ENCODE results near the gene JAK2. TPM values are rescaled to one million over a fixed set of nuclear protein-coding genes. Genes with fewer than 3 reads are reported as not detected.

The JAK2 gene
- 6.5 and 7.7 TPM in 2 replicates for polyA plus RNA-seq (2011; rRNA removed)
- 0.78 and 0.82 TPM in 2 replicates for polyA plus RNA-seq (2012; cell fraction: cytosol; rRNA removed)
- polyA plus RNA-seq (2012; cell fraction: nucleus; rRNA removed) = 0.61 and 0.92 TPM in 2 replicates
- 2.6 to 3.1 TPM (median 2.9 TPM) in 3 replicates for polyA plus RNA-seq (2017; fragmentation: RNase III; extraction: RNeasy Plus Mini Kit Qiagen cat#74134 plus additional on column Dnase treatment)
- polyA minus RNA-seq (2011; rRNA and poly(A)+ RNA removed) = 4.7 and 6.0 TPM in 2 replicates

- H3K27ac ChIP-seq = peak within 1 kb of the TSS; percentile 94 to 97
- 2% methylated on average over 37 of the region's 84 CpGs for WGBS (ENCODE audit: missing lambda C conversion rate)
- no peaks in the 10 kb centered on the region for H3K9me3 ChIP-seq
- CTCF ChIA-PET = interaction anchor here (0.7 to 7.0 kb wide), 13 partner anchors 9 to 648 kb away, joined by 3 to 135 read pairs (median 5); partner anchors contain the start of genes PDCD1LG2 and RCL1
- TF ChIP-seq HOXA7 (CRISPR knock-in tag; IDR thresholded peaks at IDR 0.05) (no peak), JUN (IDR thresholded peaks at IDR 0.05) (peak; percentile 22 to 69; a peak in 3 of 5 replicates), PHF8 (IDR thresholded peaks at IDR 0.05; ENCODE audit: borderline replicate concordance, low read depth) (peak; percentile 5), BCL3 (IDR thresholded peaks at IDR 0.05) (peak; percentile 70; the same call in 1 of the 3 replicates), RNF2 (IDR thresholded peaks at IDR 0.05; ENCODE audit: borderline replicate concordance, low read depth) (peak; percentile 50; the same call in 1 of the 2 replicates), PBX3 (IDR thresholded peaks at IDR 0.05) (0 out of 2 replicates have a peak, but pooled peaks have one; percentile 34), RAD21 (conservative IDR thresholded peaks at IDR 0.05 in 1 of 2, IDR thresholded peaks at IDR 0.05 in 1 of 2) (peak; percentile 30 to 49; a peak in 4 of 5 replicates), EHMT2 (IDR thresholded peaks at IDR 0.05; ENCODE audit: low read depth) (no peak), SMC3 (IDR thresholded peaks at IDR 0.05) (peak; percentile 36; the same call in 1 of the 3 replicates), POLR2A (IDR thresholded peaks at IDR 0.05; ENCODE audit: low read length) (peak; percentile 73), NPAS2 (CRISPR knock-in tag; IDR thresholded peaks at IDR 0.05; ENCODE audit: borderline replicate concordance) (no peak), FOSL2 (IDR thresholded peaks at IDR 0.05) (peak; percentile 70), FOSL2 (CRISPR knock-in tag; IDR thresholded peaks at IDR 0.05) (peak; percentile 97)
- TF ChIP-seq, protein P1, sequence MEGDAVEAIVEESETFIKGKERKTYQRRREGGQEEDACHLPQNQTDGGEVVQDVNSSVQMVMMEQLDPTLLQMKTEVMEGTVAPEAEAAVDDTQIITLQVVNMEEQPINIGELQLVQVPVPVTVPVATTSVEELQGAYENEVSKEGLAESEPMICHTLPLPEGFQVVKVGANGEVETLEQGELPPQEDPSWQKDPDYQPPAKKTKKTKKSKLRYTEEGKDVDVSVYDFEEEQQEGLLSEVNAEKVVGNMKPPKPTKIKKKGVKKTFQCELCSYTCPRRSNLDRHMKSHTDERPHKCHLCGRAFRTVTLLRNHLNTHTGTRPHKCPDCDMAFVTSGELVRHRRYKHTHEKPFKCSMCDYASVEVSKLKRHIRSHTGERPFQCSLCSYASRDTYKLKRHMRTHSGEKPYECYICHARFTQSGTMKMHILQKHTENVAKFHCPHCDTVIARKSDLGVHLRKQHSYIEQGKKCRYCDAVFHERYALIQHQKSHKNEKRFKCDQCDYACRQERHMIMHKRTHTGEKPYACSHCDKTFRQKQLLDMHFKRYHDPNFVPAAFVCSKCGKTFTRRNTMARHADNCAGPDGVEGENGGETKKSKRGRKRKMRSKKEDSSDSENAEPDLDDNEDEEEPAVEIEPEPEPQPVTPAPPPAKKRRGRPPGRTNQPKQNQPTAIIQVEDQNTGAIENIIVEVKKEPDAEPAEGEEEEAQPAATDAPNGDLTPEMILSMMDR (IDR thresholded peaks at IDR 0.05) = peak; percentile 50
- TF ChIP-seq, protein P2, sequence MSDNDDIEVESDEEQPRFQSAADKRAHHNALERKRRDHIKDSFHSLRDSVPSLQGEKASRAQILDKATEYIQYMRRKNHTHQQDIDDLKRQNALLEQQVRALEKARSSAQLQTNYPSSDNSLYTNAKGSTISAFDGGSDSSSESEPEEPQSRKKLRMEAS (IDR thresholded peaks at IDR 0.05) = peak; percentile 83
- TF ChIP-seq, protein P3, sequence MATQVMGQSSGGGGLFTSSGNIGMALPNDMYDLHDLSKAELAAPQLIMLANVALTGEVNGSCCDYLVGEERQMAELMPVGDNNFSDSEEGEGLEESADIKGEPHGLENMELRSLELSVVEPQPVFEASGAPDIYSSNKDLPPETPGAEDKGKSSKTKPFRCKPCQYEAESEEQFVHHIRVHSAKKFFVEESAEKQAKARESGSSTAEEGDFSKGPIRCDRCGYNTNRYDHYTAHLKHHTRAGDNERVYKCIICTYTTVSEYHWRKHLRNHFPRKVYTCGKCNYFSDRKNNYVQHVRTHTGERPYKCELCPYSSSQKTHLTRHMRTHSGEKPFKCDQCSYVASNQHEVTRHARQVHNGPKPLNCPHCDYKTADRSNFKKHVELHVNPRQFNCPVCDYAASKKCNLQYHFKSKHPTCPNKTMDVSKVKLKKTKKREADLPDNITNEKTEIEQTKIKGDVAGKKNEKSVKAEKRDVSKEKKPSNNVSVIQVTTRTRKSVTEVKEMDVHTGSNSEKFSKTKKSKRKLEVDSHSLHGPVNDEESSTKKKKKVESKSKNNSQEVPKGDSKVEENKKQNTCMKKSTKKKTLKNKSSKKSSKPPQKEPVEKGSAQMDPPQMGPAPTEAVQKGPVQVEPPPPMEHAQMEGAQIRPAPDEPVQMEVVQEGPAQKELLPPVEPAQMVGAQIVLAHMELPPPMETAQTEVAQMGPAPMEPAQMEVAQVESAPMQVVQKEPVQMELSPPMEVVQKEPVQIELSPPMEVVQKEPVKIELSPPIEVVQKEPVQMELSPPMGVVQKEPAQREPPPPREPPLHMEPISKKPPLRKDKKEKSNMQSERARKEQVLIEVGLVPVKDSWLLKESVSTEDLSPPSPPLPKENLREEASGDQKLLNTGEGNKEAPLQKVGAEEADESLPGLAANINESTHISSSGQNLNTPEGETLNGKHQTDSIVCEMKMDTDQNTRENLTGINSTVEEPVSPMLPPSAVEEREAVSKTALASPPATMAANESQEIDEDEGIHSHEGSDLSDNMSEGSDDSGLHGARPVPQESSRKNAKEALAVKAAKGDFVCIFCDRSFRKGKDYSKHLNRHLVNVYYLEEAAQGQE (IDR thresholded peaks at IDR 0.05) = 0 out of 2 replicates have a peak, but pooled peaks have one; percentile 27
- H3K4me1 ChIP-seq = peaks cover 21% of the 10 kb centered on the region
- ATAC-seq (peak; percentile 93 to 95), FAIRE-seq (no peak), DNase-seq (ENCODE audit: low read depth in 1 of 2, low spot score in 1 of 2) (peak; percentile 71 to 95)
- peak within 1 kb of the TSS; percentile 88 for H3K4me2 ChIP-seq
- peak within 1 kb of the TSS; percentile 75 for H3K4me3 ChIP-seq
- POLR2A ChIA-PET = interaction anchor here (0.6 to 1.8 kb wide), 14 partner anchors 8 to 644 kb away, joined by 3 to 5 read pairs (median 4); partner anchors contain the start of genes CD274, PLGRKT, RCL1 and RIC1
These were observed at the start of gene JAK2 for GRCh38 chr9:4984621-4985385. Gene JAK2, plus strand, starts transcription at chr9:4985272. Its CDS starts 36,716 bp downstream, at chr9:5021988.

All from A549 (cell line).